Panc1 (cell line): ENCODE results near the gene CRISP2. TPM values are rescaled to one million over a fixed set of nuclear protein-coding genes. Genes with fewer than 3 reads are reported as not detected.

ENCODE experiments used
- ATAC-seq: fragments of 200-7000 bp; cut with Tn5 transposase; 2 replicates; pipeline ENCODE4 v1.9.1; 2020; ENCODE audit warnings: mild to moderate bottlenecking, moderate library complexity
- BruUV-seq: library from RNA; stranded (reverse); fragments of 400-500 nt; replicated peaks from 2 replicates; lab custom pipeline; 2021; lab: Mats Ljungman, UMichigan
- CTCF ChIA-PET: fragments of 300-600 bp; sonication (Branson Sonifier 250); formaldehyde crosslinking; loops from one replicate; lab custom pipeline; 2022; ENCODE audit warnings: antibody characterized with exemption; lab: Charles Lee
- POLR2A ChIA-PET: fragments of 300-600 bp; sonication (Branson Sonifier 250); formaldehyde crosslinking; loops from one replicate; lab custom pipeline; 2022; ENCODE audit warnings: antibody characterized with exemption; lab: Charles Lee
- DNase-seq: peaks from one replicate; pipeline ENCODE4 v3.0.0-alpha.2; 2010; ENCODE audit warnings: low read depth, low spot score
- H3K27ac ChIP-seq: 2 replicates; pipeline ENCODE4 v1.5.1; 2011; ENCODE audit warnings: mild to moderate bottlenecking, low read length, inconsistent platforms
- H3K27me3 ChIP-seq: fragments of 200-500 bp; sonication (Bioruptor generic); 2 replicates; pipeline ENCODE4 v1.6.0; 2014; ENCODE audit warnings: low read length, inconsistent platforms; ENCODE audit not compliant: control insufficient read depth, insufficient read depth
- H3K36me3 ChIP-seq: fragments of 200-500 bp; sonication (Bioruptor generic); 2 replicates; pipeline ENCODE4 v1.5.1; 2014; ENCODE audit warnings: inconsistent platforms, mild to moderate bottlenecking, low read length, moderate library complexity; ENCODE audit not compliant: control insufficient read depth, insufficient read depth
- H3K4me1 ChIP-seq: 2 replicates; pipeline ENCODE4 v1.5.1; 2011; ENCODE audit warnings: inconsistent platforms, mild to moderate bottlenecking, low read length, moderate library complexity; ENCODE audit not compliant: control insufficient read depth, insufficient read depth
- H3K4me3 ChIP-seq, 2 experiments: 2 replicates each; pipeline ENCODE4 v1.5.1; 2011 to 2012; ENCODE audit warnings: low read depth in 2 of 2, low read length in 2 of 2, mild to moderate bottlenecking in 2 of 2, inconsistent platforms in 1 of 2, moderate library complexity in 1 of 2
- H3K9me3 ChIP-seq: fragments of 200-500 bp; sonication (Bioruptor generic); 2 replicates; pipeline ENCODE4 v1.5.1; 2014; ENCODE audit warnings: low read depth, mild to moderate bottlenecking, inconsistent platforms, low read length, moderate library complexity; ENCODE audit not compliant: control insufficient read depth, insufficient read depth
- POLR2AphosphoS5 ChIP-seq: IDR thresholded peaks from 2 replicates; pipeline ENCODE4 v1.6.1; 2012; ENCODE audit warnings: mild to moderate bottlenecking, low read depth, low read length, moderate library complexity
- SIN3A ChIP-seq: IDR thresholded peaks from 2 replicates; pipeline ENCODE4 v1.6.1; 2012; ENCODE audit warnings: low read depth, mild to moderate bottlenecking, low read length, moderate library complexity, borderline replicate concordance; ENCODE audit not compliant: insufficient read depth
- TCF7L2 ChIP-seq: IDR thresholded peaks from 2 replicates; pipeline ENCODE4 v1.6.1; 2011; ENCODE audit warnings: mild to moderate bottlenecking, low read depth, low read length, inconsistent platforms
- in situ Hi-C: cut with HindIII; loops from 2 replicates; pipeline ENCODE4 v1.10.0; 2016; ENCODE audit warnings: low sequenced_read_pairs, low pct_unique_long_range_greater_than_20kb
- intact Hi-C: fragments of 100-400 bp; cut with micrococcal nuclease; formaldehyde crosslinking; loops from one replicate; pipeline ENCODE4 v1.10.0; 2022; ENCODE audit not compliant: unreplicated experiment
- total RNA-seq: library from RNA; stranded (reverse); gene quantifications from one replicate; pipeline ENCODE4 v1.2.1, GENCODE V29; 2021; ENCODE audit not compliant: unreplicated experiment
- TF ChIP-seq, protein P1 (sequence below), 2 experiments: IDR thresholded peaks; 2 replicates each; pipeline ENCODE4 v1.6.1; 2011 to 2012; ENCODE audit warnings: low read depth in 2 of 2, control low read depth in 1 of 2, low read length in 1 of 2, mild to moderate bottlenecking in 1 of 2, moderate library complexity in 1 of 2; ENCODE audit not compliant: insufficient read depth in 1 of 2
- TF ChIP-seq, protein P2 (sequence below): fragments of 450-650 bp; IDR thresholded peaks from 2 replicates; pipeline ENCODE4 v1.5.1; 2017; ENCODE audit warnings: mild to moderate bottlenecking

Gene CRISP2
- total RNA-seq, 1 experiment from 2014 or later = not detected

DNA sequence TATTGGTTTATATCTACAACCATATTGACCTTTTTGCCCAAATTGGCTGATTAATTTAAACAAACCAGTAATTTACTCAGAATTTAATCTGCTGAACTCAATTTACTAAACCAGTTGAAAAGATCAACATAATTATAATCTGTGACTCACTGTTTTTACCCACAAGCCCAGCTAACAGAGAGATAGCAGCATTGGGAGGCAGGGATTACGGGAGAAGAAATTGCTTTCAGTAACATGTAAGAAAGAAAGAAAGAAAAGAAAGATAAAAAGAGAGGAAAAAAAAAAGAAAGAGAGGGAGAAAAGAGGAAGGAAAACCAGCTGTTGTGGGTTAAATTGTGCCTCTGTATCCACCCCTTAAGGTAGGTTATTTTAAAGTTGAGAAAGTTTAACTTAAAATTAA is 63.4 kb downstream of the CRISP2 start:
- no TSS peak for BruUV-seq
- TF ChIP-seq POLR2AphosphoS5 (no peak), TCF7L2 (no peak), SIN3A (no peak)
- TF ChIP-seq, protein P1, sequence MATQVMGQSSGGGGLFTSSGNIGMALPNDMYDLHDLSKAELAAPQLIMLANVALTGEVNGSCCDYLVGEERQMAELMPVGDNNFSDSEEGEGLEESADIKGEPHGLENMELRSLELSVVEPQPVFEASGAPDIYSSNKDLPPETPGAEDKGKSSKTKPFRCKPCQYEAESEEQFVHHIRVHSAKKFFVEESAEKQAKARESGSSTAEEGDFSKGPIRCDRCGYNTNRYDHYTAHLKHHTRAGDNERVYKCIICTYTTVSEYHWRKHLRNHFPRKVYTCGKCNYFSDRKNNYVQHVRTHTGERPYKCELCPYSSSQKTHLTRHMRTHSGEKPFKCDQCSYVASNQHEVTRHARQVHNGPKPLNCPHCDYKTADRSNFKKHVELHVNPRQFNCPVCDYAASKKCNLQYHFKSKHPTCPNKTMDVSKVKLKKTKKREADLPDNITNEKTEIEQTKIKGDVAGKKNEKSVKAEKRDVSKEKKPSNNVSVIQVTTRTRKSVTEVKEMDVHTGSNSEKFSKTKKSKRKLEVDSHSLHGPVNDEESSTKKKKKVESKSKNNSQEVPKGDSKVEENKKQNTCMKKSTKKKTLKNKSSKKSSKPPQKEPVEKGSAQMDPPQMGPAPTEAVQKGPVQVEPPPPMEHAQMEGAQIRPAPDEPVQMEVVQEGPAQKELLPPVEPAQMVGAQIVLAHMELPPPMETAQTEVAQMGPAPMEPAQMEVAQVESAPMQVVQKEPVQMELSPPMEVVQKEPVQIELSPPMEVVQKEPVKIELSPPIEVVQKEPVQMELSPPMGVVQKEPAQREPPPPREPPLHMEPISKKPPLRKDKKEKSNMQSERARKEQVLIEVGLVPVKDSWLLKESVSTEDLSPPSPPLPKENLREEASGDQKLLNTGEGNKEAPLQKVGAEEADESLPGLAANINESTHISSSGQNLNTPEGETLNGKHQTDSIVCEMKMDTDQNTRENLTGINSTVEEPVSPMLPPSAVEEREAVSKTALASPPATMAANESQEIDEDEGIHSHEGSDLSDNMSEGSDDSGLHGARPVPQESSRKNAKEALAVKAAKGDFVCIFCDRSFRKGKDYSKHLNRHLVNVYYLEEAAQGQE (IDR thresholded peaks at IDR 0.05; ENCODE audit: insufficient read depth in 1 of 2, low read depth in 2 of 2, low read length in 1 of 2) = no peak
- TF ChIP-seq, protein P2, sequence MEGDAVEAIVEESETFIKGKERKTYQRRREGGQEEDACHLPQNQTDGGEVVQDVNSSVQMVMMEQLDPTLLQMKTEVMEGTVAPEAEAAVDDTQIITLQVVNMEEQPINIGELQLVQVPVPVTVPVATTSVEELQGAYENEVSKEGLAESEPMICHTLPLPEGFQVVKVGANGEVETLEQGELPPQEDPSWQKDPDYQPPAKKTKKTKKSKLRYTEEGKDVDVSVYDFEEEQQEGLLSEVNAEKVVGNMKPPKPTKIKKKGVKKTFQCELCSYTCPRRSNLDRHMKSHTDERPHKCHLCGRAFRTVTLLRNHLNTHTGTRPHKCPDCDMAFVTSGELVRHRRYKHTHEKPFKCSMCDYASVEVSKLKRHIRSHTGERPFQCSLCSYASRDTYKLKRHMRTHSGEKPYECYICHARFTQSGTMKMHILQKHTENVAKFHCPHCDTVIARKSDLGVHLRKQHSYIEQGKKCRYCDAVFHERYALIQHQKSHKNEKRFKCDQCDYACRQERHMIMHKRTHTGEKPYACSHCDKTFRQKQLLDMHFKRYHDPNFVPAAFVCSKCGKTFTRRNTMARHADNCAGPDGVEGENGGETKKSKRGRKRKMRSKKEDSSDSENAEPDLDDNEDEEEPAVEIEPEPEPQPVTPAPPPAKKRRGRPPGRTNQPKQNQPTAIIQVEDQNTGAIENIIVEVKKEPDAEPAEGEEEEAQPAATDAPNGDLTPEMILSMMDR = no peak
- CTCF ChIA-PET = no interaction called here
- Histone ChIP-seq H3K4me3 (no peak overlapping the region), H3K27me3 (no peaks in the 10 kb centered on the region; the same call in 1 of the 2 replicates), H3K36me3 (no peaks in the 10 kb centered on the region), H3K27ac (no peak overlapping the region), H3K4me1 (no peaks in the 10 kb centered on the region), H3K9me3 (no peaks in the 10 kb centered on the region)
- ATAC-seq = no peak
- POLR2A ChIA-PET = no interaction called here
- intact Hi-C loops = no loop called here
- no peak for DNase-seq
- in situ Hi-C loops = loop anchor here (25.0 kb wide), 1 partner anchor 187 kb away; no protein-coding TSS in a partner anchor

DNA sequence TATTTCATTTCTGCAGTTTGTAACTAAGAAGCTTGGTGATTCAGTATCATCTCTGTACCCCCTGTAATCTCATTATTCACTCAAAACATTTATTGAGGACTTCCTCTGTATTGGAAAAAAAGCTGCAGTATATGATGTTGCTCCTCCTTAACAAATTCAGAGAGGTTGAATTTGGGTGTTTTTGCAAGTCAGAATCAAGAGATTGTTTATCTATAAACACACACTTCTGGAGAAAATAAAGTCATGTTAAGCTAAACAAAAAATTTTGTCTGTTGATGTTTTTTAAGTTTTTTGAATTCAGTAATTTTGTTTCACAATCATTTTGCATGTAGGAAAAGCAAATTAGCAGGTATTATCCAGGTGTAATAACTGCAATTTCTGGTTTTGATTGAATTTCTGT is 65.3 kb downstream of the CRISP2 start:
- in situ Hi-C loops (loop anchor here (25.0 kb wide), 1 partner anchor 189 kb away; no protein-coding TSS in a partner anchor), intact Hi-C loops (no loop called here)
- POLR2A ChIA-PET = no interaction called here
- H3K4me1 ChIP-seq = no peaks in the 10 kb centered on the region
- DNase-seq (no peak), ATAC-seq (no peak)
- CTCF ChIA-PET = no interaction called here
- H3K36me3 ChIP-seq = no peaks in the 10 kb centered on the region
- TF ChIP-seq, protein P1 (IDR thresholded peaks at IDR 0.05; ENCODE audit: insufficient read depth in 1 of 2, low read depth in 2 of 2, low read length in 1 of 2) = no peak
- TF ChIP-seq POLR2AphosphoS5 (no peak), SIN3A (no peak), TCF7L2 (no peak)
- TF ChIP-seq, protein P2 = no peak
- no TSS peak for BruUV-seq
- no peak overlapping the region for H3K27ac ChIP-seq
- no peak overlapping the region for H3K4me3 ChIP-seq
- H3K27me3 ChIP-seq = no peaks in the 10 kb centered on the region
- H3K9me3 ChIP-seq = no peaks in the 10 kb centered on the region
